ENCODE measurements around the gene HADHA. TPM values are rescaled to one million over a fixed set of nuclear protein-coding genes. Genes with fewer than 3 reads are reported as not detected.

The HADHA gene
- total RNA-seq, 1 experiment from 2014 or later: 101 TPM

DNA sequence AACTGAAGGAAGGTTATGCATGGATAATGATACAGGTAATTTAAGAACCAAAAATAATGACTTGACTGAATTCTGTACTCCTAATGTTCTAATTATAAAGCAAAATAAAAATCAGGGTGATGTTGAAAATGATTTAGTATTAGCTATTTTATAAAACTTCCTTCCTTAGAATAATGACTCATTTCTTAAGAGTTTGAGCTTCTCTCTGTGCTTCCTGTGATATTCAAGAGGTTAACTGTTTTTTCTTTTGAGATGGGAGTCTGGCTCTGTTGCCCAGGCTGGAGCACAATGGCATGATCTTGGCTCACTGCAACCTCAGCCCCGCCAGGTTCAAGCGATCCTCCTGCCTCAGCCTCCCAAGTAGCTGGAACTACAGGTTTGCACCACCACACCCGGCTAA lies 14.8 kb downstream of the HADHA start:
- no TSS peak for BruUV-seq (replicated peaks)
- H3K9me3 ChIP-seq (ENCODE audit: control insufficient read depth in 1 of 2, insufficient read depth in 1 of 2, low read depth in 1 of 2, low read length in 2 of 2): no peaks in the 10 kb centered on the region
- no peaks in the 10 kb centered on the region for H3K9me2 ChIP-seq (ENCODE audit: insufficient read depth)
- intact Hi-C loops (cut with micrococcal nuclease): no loop called here
- CTCF ChIA-PET: no interaction called here
- RAD21 ChIA-PET (ENCODE audit: low non-redundant PET in 1 of 2, low total read pairs in 2 of 2, uncharacterized antibody in 2 of 2, unreplicated experiment in 2 of 2): interaction anchor here in 1 of 2 experiments (1.3 kb wide), 1 partner anchor 15 kb away, joined by 3 read pairs; the partner anchor contains the start of genes HADHA and HADHB
- H3K4me2 ChIP-seq (ENCODE audit: low read length): no peak overlapping the region
- no peak for TF ChIP-seq POLR2A (IDR thresholded peaks at IDR 0.05; ENCODE audit: borderline replicate concordance, extremely low read depth, insufficient read depth, insufficient read length)
- TF ChIP-seq EZH2 (IDR thresholded peaks at IDR 0.05): no peak
- no peak for TF ChIP-seq TCF7L2 (IDR thresholded peaks at IDR 0.05; ENCODE audit: borderline replicate concordance, extremely low read depth, insufficient read depth, insufficient read length)
- TF ChIP-seq, protein P1, sequence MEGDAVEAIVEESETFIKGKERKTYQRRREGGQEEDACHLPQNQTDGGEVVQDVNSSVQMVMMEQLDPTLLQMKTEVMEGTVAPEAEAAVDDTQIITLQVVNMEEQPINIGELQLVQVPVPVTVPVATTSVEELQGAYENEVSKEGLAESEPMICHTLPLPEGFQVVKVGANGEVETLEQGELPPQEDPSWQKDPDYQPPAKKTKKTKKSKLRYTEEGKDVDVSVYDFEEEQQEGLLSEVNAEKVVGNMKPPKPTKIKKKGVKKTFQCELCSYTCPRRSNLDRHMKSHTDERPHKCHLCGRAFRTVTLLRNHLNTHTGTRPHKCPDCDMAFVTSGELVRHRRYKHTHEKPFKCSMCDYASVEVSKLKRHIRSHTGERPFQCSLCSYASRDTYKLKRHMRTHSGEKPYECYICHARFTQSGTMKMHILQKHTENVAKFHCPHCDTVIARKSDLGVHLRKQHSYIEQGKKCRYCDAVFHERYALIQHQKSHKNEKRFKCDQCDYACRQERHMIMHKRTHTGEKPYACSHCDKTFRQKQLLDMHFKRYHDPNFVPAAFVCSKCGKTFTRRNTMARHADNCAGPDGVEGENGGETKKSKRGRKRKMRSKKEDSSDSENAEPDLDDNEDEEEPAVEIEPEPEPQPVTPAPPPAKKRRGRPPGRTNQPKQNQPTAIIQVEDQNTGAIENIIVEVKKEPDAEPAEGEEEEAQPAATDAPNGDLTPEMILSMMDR (IDR thresholded peaks at IDR 0.05 in 2 of 3, conservative IDR thresholded peaks at IDR 0.05 in 1 of 3; ENCODE audit: borderline replicate concordance in 1 of 3, insufficient read depth in 1 of 3, low read depth in 2 of 3, low read length in 2 of 3): no peak
- no peak for TF ChIP-seq ZNF274 (IDR thresholded peaks at IDR 0.05; ENCODE audit: low read depth, low read length)
- no peak for TF ChIP-seq RAD21 (IDR thresholded peaks at IDR 0.05; ENCODE audit: low read depth)
- no peak for TF ChIP-seq SRF (IDR thresholded peaks at IDR 0.05; ENCODE audit: low read depth)
- no peak for TF ChIP-seq ZFX (IDR thresholded peaks at IDR 0.05)
- no peak for TF ChIP-seq SP1 (IDR thresholded peaks at IDR 0.05; ENCODE audit: low read depth)
- H3K36me3 ChIP-seq (ENCODE audit: control insufficient read depth in 1 of 2, insufficient read depth in 2 of 2, low read length in 2 of 2): peaks cover 28 to 39% of the 10 kb centered on the region in 2 experiments
- no peak overlapping the region for H2AFZ ChIP-seq (ENCODE audit: low read depth, low read length, poor library complexity, severe bottlenecking)
- H3K27me3 ChIP-seq (ENCODE audit: insufficient read depth, low read length): no peaks in the 10 kb centered on the region
- H3K4me1 ChIP-seq (ENCODE audit: control insufficient read depth in 1 of 2, insufficient read depth in 2 of 2, low read length in 2 of 2): no peaks in the 10 kb centered on the region
- no peaks in the 10 kb centered on the region for H4K20me1 ChIP-seq (ENCODE audit: insufficient read depth)
- POLR2A ChIA-PET: no interaction called here
- no peak overlapping the region for H3K4me3 ChIP-seq (replicated peaks in 1 of 2; ENCODE audit: low read depth in 1 of 2, low read length in 2 of 2)
- H3K27ac ChIP-seq (ENCODE audit: low read depth, low read length): no peak overlapping the region
- ATAC-seq (no peak), DNase-seq (ENCODE audit: low read depth, low spot score) (no peak)
- no peaks in the 10 kb centered on the region for H3K79me2 ChIP-seq (ENCODE audit: insufficient read depth, low read length)
- H3K9ac ChIP-seq (ENCODE audit: low read length): no peak overlapping the region

DNA sequence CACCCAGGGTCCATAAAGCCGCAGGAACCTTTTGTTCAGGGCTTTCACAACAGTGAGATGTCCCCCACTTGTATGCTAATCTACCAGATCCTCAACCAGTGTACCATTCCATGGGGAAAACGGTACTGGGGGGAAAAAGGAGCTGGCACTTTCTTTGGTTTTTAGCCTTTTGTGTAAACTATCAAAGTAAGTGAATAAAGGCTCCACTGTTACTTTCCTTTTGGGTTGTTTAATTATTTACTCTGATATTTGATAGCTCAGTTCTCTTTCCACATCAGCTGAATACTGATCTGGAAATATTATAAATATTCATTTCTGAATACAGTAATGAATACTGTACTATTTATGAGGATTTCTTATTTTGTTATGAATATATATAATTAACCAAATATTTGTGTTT lies 20.3 kb downstream of the HADHA start:
- Histone ChIP-seq H3K36me3 (ENCODE audit: control insufficient read depth in 1 of 2, insufficient read depth in 2 of 2, low read length in 2 of 2) (peaks cover 6 to 17% of the 10 kb centered on the region in 2 experiments), H2AFZ (ENCODE audit: low read depth, low read length, poor library complexity, severe bottlenecking) (no peak overlapping the region), H3K79me2 (ENCODE audit: insufficient read depth, low read length) (no peaks in the 10 kb centered on the region), H3K9me2 (ENCODE audit: insufficient read depth) (no peaks in the 10 kb centered on the region), H3K9ac (ENCODE audit: low read length) (no peak overlapping the region), H4K20me1 (ENCODE audit: insufficient read depth) (no peaks in the 10 kb centered on the region), H3K27me3 (ENCODE audit: insufficient read depth, low read length) (no peaks in the 10 kb centered on the region), H3K4me3 (replicated peaks in 1 of 2; ENCODE audit: low read depth in 1 of 2, low read length in 2 of 2) (no peak overlapping the region), H3K9me3 (ENCODE audit: control insufficient read depth in 1 of 2, insufficient read depth in 1 of 2, low read depth in 1 of 2, low read length in 2 of 2) (no peaks in the 10 kb centered on the region), H3K4me1 (ENCODE audit: control insufficient read depth in 1 of 2, insufficient read depth in 2 of 2, low read length in 2 of 2) (no peaks in the 10 kb centered on the region), H3K27ac (ENCODE audit: low read depth, low read length) (no peak overlapping the region), H3K4me2 (ENCODE audit: low read length) (no peak overlapping the region)
- ChIA-PET RAD21 (ENCODE audit: low non-redundant PET in 1 of 2, low total read pairs in 2 of 2, uncharacterized antibody in 2 of 2, unreplicated experiment in 2 of 2) (no interaction called here), CTCF (no interaction called here), POLR2A (no interaction called here)
- DNase-seq (ENCODE audit: low read depth, low spot score) (no peak), ATAC-seq (no peak)
- TF ChIP-seq TCF7L2 (IDR thresholded peaks at IDR 0.05; ENCODE audit: borderline replicate concordance, extremely low read depth, insufficient read depth, insufficient read length): no peak
- TF ChIP-seq CEBPB (IDR thresholded peaks at IDR 0.05; ENCODE audit: low read depth): no peak
- TF ChIP-seq SP1 (IDR thresholded peaks at IDR 0.05; ENCODE audit: low read depth): no peak
- TF ChIP-seq EZH2phosphoT487 (IDR thresholded peaks at IDR 0.05; ENCODE audit: borderline replicate concordance): no peak
- TF ChIP-seq FOSL1 (IDR thresholded peaks at IDR 0.05; ENCODE audit: low read depth): no peak
- no peak for TF ChIP-seq JUND (IDR thresholded peaks at IDR 0.05)
- no peak for TF ChIP-seq POLR2AphosphoS5 (IDR thresholded peaks at IDR 0.05; ENCODE audit: low read depth, low read length)
- intact Hi-C loops (cut with micrococcal nuclease): no loop called here
- BruUV-seq (replicated peaks): no TSS peak

All from HCT116 (cell line).